Choroid plexus epithelial cell (primary cell): ENCODE data around the gene ZBTB38.

ENCODE experiments used
- DNase-seq: peaks from one replicate; pipeline ENCODE4 v3.0.0-alpha.2; 2010; ENCODE audit warnings: low read depth
- H3K4me3 ChIP-seq: 2 replicates; pipeline ENCODE4 v1.5.1; 2011; ENCODE audit warnings: low read depth, mild to moderate bottlenecking, control low read depth, low read length, moderate library complexity
- TF ChIP-seq, protein P1 (sequence below): conservative IDR thresholded peaks from 2 replicates; pipeline ENCODE4 v1.5.1; 2011; ENCODE audit warnings: low read depth, mild to moderate bottlenecking, control low read depth, inconsistent platforms, low read length, moderate library complexity

ZBTB38 gene

DNA sequence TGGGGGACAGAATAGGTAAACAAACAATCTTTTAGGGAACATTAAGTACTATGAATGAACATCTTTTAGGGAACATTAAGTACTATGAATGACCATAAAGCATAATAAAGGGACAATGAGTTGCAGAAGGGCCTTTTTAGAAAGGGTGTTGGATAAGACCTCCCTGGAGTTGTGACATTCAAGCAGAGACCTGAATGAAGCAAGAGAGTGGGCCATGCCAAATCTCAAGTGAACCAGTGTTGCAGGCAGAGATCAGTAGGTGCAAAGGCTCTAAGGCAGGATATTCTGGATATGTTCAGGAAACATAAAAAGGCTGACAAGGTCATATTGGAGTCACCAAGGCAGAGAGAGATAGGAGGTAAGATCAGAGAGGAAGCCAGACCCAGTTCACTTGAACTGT, 29.4 kb upstream of the ZBTB38 start:
- H3K4me3 ChIP-seq = no peak overlapping the region
- TF ChIP-seq, protein P1, sequence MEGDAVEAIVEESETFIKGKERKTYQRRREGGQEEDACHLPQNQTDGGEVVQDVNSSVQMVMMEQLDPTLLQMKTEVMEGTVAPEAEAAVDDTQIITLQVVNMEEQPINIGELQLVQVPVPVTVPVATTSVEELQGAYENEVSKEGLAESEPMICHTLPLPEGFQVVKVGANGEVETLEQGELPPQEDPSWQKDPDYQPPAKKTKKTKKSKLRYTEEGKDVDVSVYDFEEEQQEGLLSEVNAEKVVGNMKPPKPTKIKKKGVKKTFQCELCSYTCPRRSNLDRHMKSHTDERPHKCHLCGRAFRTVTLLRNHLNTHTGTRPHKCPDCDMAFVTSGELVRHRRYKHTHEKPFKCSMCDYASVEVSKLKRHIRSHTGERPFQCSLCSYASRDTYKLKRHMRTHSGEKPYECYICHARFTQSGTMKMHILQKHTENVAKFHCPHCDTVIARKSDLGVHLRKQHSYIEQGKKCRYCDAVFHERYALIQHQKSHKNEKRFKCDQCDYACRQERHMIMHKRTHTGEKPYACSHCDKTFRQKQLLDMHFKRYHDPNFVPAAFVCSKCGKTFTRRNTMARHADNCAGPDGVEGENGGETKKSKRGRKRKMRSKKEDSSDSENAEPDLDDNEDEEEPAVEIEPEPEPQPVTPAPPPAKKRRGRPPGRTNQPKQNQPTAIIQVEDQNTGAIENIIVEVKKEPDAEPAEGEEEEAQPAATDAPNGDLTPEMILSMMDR = no peak
- no peak for DNase-seq

DNA sequence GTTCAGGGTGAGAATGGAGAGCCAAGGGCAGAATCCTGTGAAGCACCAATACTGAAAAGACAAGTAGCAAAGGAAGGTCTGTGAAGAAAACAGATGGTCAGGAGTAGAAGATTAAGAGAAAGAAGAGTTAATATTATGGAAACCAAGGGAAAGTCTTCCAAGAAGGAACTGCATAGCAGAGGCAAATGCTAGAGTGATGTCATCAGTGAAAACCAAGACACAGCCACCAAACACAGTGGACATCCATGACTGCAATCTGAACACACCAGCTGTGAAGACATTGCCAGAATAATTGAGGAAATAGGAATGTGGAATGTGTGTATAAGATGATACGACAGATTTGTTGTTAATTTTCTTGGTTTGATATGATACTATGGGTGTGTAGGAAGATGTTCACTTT, 26.8 kb upstream of the ZBTB38 start:
- TF ChIP-seq, protein P1 = no peak
- no peak for DNase-seq

DNA sequence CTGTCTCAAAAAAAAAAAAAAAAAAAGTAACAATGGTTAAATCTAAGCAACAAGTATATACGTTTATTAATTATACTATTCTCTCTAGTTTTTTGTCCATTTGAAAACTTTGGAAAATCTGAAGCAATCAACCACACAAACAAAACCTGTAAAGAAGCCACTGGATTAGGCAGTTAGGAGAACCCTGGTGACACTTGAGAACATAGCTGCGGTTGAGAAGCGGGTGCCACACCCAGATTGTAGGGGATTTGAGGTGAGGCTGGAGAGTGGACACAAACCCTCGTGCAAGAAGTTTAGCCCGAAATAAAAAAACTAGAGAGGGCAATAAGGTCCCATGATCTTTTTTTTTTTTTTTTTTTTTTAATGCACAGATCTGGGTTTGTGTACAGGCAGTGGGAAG, 25.9 kb upstream of the ZBTB38 start:
- TF ChIP-seq, protein P1 = no peak
- H3K4me3 ChIP-seq = no peak overlapping the region
- no peak for DNase-seq

More for the DNA sequence above, 26.8 kb upstream of the ZBTB38 start:
- H3K4me3 ChIP-seq = no peak overlapping the region

DNA sequence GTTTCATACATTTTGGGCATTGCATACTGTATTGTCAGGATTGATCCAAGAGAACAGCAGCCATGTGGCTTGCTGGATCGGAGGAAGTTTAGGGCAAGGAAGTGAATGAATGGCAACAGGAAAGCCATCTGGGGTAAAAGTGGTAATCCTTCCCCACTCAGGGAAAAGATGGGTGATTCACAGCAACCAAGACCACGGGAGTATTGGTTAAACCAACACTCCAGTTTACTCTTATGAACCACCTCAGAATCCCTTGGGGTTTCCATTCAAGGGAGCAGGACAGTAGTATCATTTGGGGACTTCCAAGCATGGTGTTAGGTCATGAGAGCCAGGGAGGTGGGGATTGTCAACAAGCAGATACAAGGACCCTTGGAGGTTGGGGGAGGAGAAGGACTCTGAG, 25.2 kb upstream of the ZBTB38 start:
- TF ChIP-seq, protein P1 = no peak
- no peak for DNase-seq
- H3K4me3 ChIP-seq = no peak overlapping the region

DNA sequence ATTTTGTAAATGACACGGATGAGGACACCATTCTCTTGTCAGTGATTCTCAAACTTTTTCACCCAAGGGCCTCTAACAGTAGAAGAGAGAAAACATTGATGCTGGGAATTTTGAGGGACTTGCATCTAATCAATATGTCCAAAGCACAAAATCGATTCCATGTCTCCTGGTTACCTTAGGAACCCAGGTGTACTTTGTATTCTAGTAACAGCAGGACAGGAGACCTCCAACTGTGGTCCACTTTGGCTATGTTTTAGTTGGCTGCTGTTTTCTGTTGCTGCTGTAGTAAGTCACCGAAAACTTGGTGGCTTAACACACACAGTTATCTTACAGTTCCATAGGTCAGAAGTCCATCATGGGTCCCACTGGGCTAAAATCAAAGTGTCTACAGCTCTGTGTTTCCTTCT, 24.4 kb upstream of the ZBTB38 start:
- TF ChIP-seq, protein P1 = no peak
- no peak for DNase-seq
- no peak overlapping the region for H3K4me3 ChIP-seq

DNA sequence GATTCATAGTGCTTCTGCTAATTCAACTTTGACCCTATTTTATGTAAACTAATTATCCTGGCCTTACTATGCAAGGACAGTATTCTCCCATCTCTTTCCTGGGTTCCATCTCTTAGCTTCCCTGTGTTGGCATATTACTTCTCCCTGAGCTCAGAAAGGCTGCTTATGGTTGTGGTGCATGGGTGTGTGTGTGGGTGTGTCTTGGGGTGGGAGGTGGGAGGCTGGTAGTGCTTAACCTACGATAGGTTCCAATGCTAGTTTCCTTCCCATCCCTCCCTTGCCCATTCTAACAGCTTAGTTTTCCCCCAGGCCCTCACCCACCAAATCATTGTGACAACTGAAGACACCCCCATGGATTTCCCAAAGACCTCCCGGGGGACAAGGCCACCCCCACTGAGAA, 22.8 kb upstream of the ZBTB38 start:
- H3K4me3 ChIP-seq = no peak overlapping the region

DNA sequence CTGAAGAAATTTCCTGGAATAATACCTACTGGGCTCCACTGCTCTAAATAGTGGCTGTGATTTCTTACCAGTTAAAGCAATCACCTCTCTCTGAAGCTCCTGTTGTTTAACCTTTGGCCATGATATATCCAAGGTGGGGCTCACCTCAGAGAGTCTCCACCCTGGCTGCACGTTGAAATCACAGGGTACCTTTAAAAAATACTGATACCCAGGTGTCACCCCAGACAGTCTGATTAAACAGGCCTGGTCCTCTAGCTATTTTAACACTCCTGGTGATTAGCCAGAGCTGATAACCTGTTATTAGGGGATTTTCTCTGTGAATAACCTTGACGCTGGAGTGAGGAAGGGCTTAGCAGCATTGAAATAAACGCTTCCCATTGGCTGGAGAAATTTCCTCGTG, 22.3 kb upstream of the ZBTB38 start:
- TF ChIP-seq, protein P1 = no peak
- DNase-seq = no peak
- no peak overlapping the region for H3K4me3 ChIP-seq

More for the DNA sequence above, 22.8 kb upstream of the ZBTB38 start:
- no peak for DNase-seq
- TF ChIP-seq, protein P1 = no peak
